OCI-LY7 (cell line): ENCODE measurements around the gene PPCS. TPM values are rescaled to one million over a fixed set of nuclear protein-coding genes. Genes with fewer than 3 reads are reported as not detected.

ENCODE experiments used
- BruUV-seq: library from RNA; stranded (reverse); fragments of 400-500 nt; replicated peaks from 2 replicates; lab custom pipeline; 2021; lab: Mats Ljungman, UMichigan
- CTCF ChIA-PET: fragments of 300-600 bp; sonication (Branson Sonifier 250); formaldehyde crosslinking; loops from one replicate; lab custom pipeline; 2022; ENCODE audit warnings: antibody characterized with exemption; ENCODE audit not compliant: unreplicated experiment; lab: Charles Lee
- POLR2A ChIA-PET: fragments of 300-600 bp; sonication (Branson Sonifier 250); formaldehyde crosslinking; loops from one replicate; lab custom pipeline; 2022; ENCODE audit warnings: antibody characterized with exemption; lab: Charles Lee
- DNase-seq: peaks from one replicate; pipeline ENCODE4 v3.0.0-alpha.2; 2015; ENCODE audit warnings: low spot score
- H2AFZ ChIP-seq: fragments of 200-600 bp; sonication (generic), shearing (Covaris generic); 2 replicates; pipeline ENCODE4 v1.6.1; 2014; ENCODE audit warnings: mild to moderate bottlenecking, antibody characterized with exemption, low read length, moderate library complexity
- H3K27ac ChIP-seq: fragments of 200-600 bp; sonication (generic); 2 replicates; pipeline ENCODE4 v1.5.1; 2014; ENCODE audit warnings: mixed run types, low read depth, mild to moderate bottlenecking, moderate library complexity, low read length, inconsistent platforms; ENCODE audit not compliant: poor library complexity, severe bottlenecking
- H3K36me3 ChIP-seq: fragments of 200-600 bp; sonication (generic); 2 replicates; pipeline ENCODE4 v1.6.1; 2014; ENCODE audit warnings: mild to moderate bottlenecking, antibody characterized with exemption, low read length, moderate library complexity, mixed read lengths; ENCODE audit not compliant: insufficient read depth
- H3K4me1 ChIP-seq: fragments of 200-600 bp; sonication (generic); 2 replicates; pipeline ENCODE4 v1.5.1; 2014; ENCODE audit warnings: mild to moderate bottlenecking, low read length; ENCODE audit not compliant: insufficient read depth, poor library complexity, severe bottlenecking
- H3K4me2 ChIP-seq: fragments of 200-600 bp; sonication (generic); 2 replicates; pipeline ENCODE4 v1.6.1; 2014; ENCODE audit warnings: mild to moderate bottlenecking, low read length
- H3K4me3 ChIP-seq: fragments of 200-600 bp; sonication (generic); 2 replicates; pipeline ENCODE4 v1.5.1; 2014; ENCODE audit warnings: mild to moderate bottlenecking, low read depth, low read length; ENCODE audit not compliant: poor library complexity, severe bottlenecking
- H3K79me2 ChIP-seq: fragments of 200-600 bp; sonication (generic); 2 replicates; pipeline ENCODE4 v1.6.1; 2016; ENCODE audit warnings: low read depth, mild to moderate bottlenecking, low read length, moderate library complexity, mixed read lengths; ENCODE audit not compliant: insufficient read depth
- H3K9me2 ChIP-seq: fragments of 200-600 bp; sonication (generic); 2 replicates; pipeline ENCODE4 v1.6.1; 2016; ENCODE audit warnings: mild to moderate bottlenecking, low read length, mixed read lengths; ENCODE audit not compliant: insufficient read depth
- H3K9me3 ChIP-seq: fragments of 200-600 bp; sonication (generic); 2 replicates; pipeline ENCODE4 v1.6.1; 2014; ENCODE audit warnings: mild to moderate bottlenecking, mixed run types, low read length, mixed read lengths
- H4K20me1 ChIP-seq: fragments of 200-600 bp; sonication (generic); 2 replicates; pipeline ENCODE4 v1.6.1; 2014; ENCODE audit warnings: mild to moderate bottlenecking, antibody characterized with exemption, low read length, moderate library complexity, mixed read lengths; ENCODE audit not compliant: insufficient read depth
- EZH2phosphoT487 ChIP-seq: fragments of 200-600 bp; sonication (generic); IDR thresholded peaks from 2 replicates; pipeline ENCODE4 v1.6.1; 2018; ENCODE audit warnings: low read depth, borderline replicate concordance, mild to moderate bottlenecking, mixed run types, antibody characterized with exemption, low read length, moderate library complexity, mixed read lengths
- intact Hi-C: fragments of 100-400 bp; cut with micrococcal nuclease; formaldehyde crosslinking; loops from one replicate; pipeline ENCODE4 v1.10.0; 2022; ENCODE audit not compliant: unreplicated experiment
- total RNA-seq, 2 experiments: library from RNA; depleted of rRNA in 1 of 2; stranded (reverse); fragments of >200 nt in 1 of 2; shearing (Covaris generic) in 1 of 2; gene quantifications; 2 replicates each; pipeline ENCODE4 v1.2.3, GENCODE V29; 2014 to 2022
- TF ChIP-seq, protein P1 (sequence below): fragments of 200-600 bp; sonication (generic); conservative IDR thresholded peaks from 2 replicates; pipeline ENCODE4 v1.5.1; 2014; ENCODE audit warnings: mild to moderate bottlenecking, antibody characterized with exemption, low read length, moderate library complexity, mixed read lengths

The PPCS gene
- total RNA-seq, 2 experiments from 2014 or later: 29.2 to 46.9 TPM

DNA sequence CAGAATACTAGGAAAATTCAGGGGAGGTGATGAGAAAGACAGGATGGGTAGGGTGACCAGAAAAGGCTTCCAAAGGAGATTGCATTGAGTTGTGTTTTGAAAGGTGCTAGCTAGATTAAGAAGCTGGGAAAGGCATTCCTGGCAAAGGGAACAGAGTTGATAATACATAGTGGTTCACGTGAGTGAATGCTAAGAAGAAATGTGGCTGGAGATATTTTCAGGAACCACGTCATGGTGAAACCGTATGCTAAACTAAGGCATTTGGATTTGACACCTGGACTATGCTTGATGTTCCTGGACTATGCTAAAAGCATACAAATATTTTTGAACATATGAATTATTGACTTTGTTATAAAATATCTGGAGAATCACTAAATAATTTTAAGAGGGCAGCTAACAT is 21.4 kb downstream of the PPCS start:
- TF ChIP-seq, protein P1, sequence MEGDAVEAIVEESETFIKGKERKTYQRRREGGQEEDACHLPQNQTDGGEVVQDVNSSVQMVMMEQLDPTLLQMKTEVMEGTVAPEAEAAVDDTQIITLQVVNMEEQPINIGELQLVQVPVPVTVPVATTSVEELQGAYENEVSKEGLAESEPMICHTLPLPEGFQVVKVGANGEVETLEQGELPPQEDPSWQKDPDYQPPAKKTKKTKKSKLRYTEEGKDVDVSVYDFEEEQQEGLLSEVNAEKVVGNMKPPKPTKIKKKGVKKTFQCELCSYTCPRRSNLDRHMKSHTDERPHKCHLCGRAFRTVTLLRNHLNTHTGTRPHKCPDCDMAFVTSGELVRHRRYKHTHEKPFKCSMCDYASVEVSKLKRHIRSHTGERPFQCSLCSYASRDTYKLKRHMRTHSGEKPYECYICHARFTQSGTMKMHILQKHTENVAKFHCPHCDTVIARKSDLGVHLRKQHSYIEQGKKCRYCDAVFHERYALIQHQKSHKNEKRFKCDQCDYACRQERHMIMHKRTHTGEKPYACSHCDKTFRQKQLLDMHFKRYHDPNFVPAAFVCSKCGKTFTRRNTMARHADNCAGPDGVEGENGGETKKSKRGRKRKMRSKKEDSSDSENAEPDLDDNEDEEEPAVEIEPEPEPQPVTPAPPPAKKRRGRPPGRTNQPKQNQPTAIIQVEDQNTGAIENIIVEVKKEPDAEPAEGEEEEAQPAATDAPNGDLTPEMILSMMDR: no peak
- TF ChIP-seq EZH2phosphoT487: no peak
- H2AFZ ChIP-seq: no peak overlapping the region
- no peaks in the 10 kb centered on the region for H3K36me3 ChIP-seq
- no peak overlapping the region for H3K4me3 ChIP-seq
- H3K4me2 ChIP-seq: no peak overlapping the region
- ChIA-PET CTCF (no interaction called here), POLR2A (no interaction called here)
- H4K20me1 ChIP-seq: no peaks in the 10 kb centered on the region
- no peaks in the 10 kb centered on the region for H3K4me1 ChIP-seq
- H3K79me2 ChIP-seq: no peaks in the 10 kb centered on the region
- no peaks in the 10 kb centered on the region for H3K9me3 ChIP-seq
- intact Hi-C loops: no loop called here
- no peak for DNase-seq
- no peaks in the 10 kb centered on the region for H3K9me2 ChIP-seq
- BruUV-seq: no TSS peak
- H3K27ac ChIP-seq: no peak overlapping the region

DNA sequence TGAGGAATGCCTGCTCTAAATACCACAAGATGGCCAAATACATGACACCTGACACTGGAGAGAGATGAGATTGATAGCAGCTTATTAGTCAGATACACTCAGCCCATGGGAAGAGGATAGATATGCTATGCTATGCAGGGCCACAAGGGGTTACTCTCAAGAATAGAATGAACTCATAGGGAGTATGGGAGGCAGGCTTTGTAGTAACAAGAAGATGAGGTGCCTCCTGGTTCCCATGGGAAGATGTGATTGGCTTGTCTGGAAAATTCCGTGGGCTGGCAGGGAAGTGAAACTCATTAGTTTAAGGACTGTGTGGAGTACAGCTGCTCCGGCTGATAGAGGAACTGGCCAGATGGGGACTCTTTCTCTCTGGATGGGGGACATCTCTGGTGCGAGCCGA is 23.3 kb downstream of the PPCS start:
- no peaks in the 10 kb centered on the region for H3K9me3 ChIP-seq
- no peaks in the 10 kb centered on the region for H3K4me1 ChIP-seq
- H2AFZ ChIP-seq: no peak overlapping the region
- H3K79me2 ChIP-seq: no peaks in the 10 kb centered on the region
- no peak overlapping the region for H3K4me3 ChIP-seq
- ChIA-PET POLR2A (no interaction called here), CTCF (no interaction called here)
- no peak overlapping the region for H3K27ac ChIP-seq
- no peak for DNase-seq
- no peaks in the 10 kb centered on the region for H3K9me2 ChIP-seq
- no peak for TF ChIP-seq EZH2phosphoT487
- TF ChIP-seq, protein P1: peak; percentile 28; the same call in 1 of the 2 replicates
- intact Hi-C loops: no loop called here
- no peaks in the 10 kb centered on the region for H4K20me1 ChIP-seq
- no peak overlapping the region for H3K4me2 ChIP-seq
- no peaks in the 10 kb centered on the region for H3K36me3 ChIP-seq
- BruUV-seq: no TSS peak

GRCh38 chr1:42480921-42481320 is 24.6 kb downstream of the PPCS start:
- ChIA-PET POLR2A (interaction anchor here (0.6 to 0.7 kb wide), 2 partner anchors 45 to 245 kb away, joined by 3 to 4 read pairs; no protein-coding TSS in a partner anchor), CTCF (no interaction called here)
- no peak overlapping the region for H3K4me3 ChIP-seq
- H3K9me2 ChIP-seq: no peaks in the 10 kb centered on the region
- no peak for TF ChIP-seq EZH2phosphoT487
- TF ChIP-seq, protein P1: no peak
- no peaks in the 10 kb centered on the region for H4K20me1 ChIP-seq
- no peak overlapping the region for H3K27ac ChIP-seq
- intact Hi-C loops: no loop called here
- no peak for DNase-seq
- no TSS peak for BruUV-seq
- no peak overlapping the region for H3K4me2 ChIP-seq
- no peaks in the 10 kb centered on the region for H3K4me1 ChIP-seq
- no peaks in the 10 kb centered on the region for H3K79me2 ChIP-seq
- no peaks in the 10 kb centered on the region for H3K9me3 ChIP-seq
- H2AFZ ChIP-seq: no peak overlapping the region
- H3K36me3 ChIP-seq: no peaks in the 10 kb centered on the region
